ENCODE measurements around the gene RAPGEF1.

The RAPGEF1 gene

GRCh38 chr9:131702911-131703310, 37.0 kb downstream of the RAPGEF1 start:
- no peak overlapping the region for H3K27ac Mint-ChIP-seq
- peaks cover 63 to 100% of the 10 kb centered on the region in 2 donors for H3K4me1 Mint-ChIP-seq
- no peaks in the 10 kb centered on the region for H3K27me3 Mint-ChIP-seq
- H3K36me3 Mint-ChIP-seq: peaks cover 26 to 56% of the 10 kb centered on the region in 2 donors
- ATAC-seq (replicated peaks) (no peak), DNase-seq (no peak)
- H3K4me3 Mint-ChIP-seq: no peak overlapping the region
- no peaks in the 10 kb centered on the region for H3K9me3 Mint-ChIP-seq

GRCh38 chr9:131701789-131702337, 38.0 kb downstream of the RAPGEF1 start:
- ATAC-seq (replicated peaks) (no peak), DNase-seq (no peak)
- Mint-ChIP-seq H3K9me3 (no peaks in the 10 kb centered on the region), H3K27ac (peak overlapping the region; percentile 42), H3K4me1 (peaks cover 68 to 100% of the 10 kb centered on the region in 2 donors), H3K4me3 (peak overlapping the region in 1 of 2 donors; percentile 2), H3K36me3 (peaks cover 24 to 54% of the 10 kb centered on the region in 2 donors), H3K27me3 (no peaks in the 10 kb centered on the region)

GRCh38 chr9:131701436-131701781, 38.5 kb downstream of the RAPGEF1 start:
- ATAC-seq (replicated peaks): no peak
- Mint-ChIP-seq H3K27ac (no peak overlapping the region), H3K4me1 (peaks cover 64 to 100% of the 10 kb centered on the region in 2 donors), H3K36me3 (peaks cover 20 to 50% of the 10 kb centered on the region in 2 donors), H3K4me3 (peak overlapping the region; percentile 7 to 35), H3K9me3 (no peaks in the 10 kb centered on the region), H3K27me3 (no peaks in the 10 kb centered on the region)
- DNase-seq: no peak

- Mint-ChIP-seq H3K4me1 (peaks cover 63 to 100% of the 10 kb centered on the region in 2 donors), H3K4me3 (peak overlapping the region; percentile 7 to 35), H3K36me3 (peaks cover 19 to 46% of the 10 kb centered on the region in 2 donors)
These were observed 39.0 kb downstream of the RAPGEF1 start for GRCh38 chr9:131700765-131701435.

GRCh38 chr9:131700076-131700475, 39.8 kb downstream of the RAPGEF1 start:
- peak overlapping the region; percentile 26 to 56 for H3K4me3 Mint-ChIP-seq

More at GRCh38 chr9:131700765-131701435, 39.0 kb downstream of the RAPGEF1 start:
- Mint-ChIP-seq H3K9me3 (no peaks in the 10 kb centered on the region), H3K27me3 (no peaks in the 10 kb centered on the region), H3K27ac (no peak overlapping the region)
- DNase-seq: no peak
- no peak for ATAC-seq (replicated peaks)

DNA sequence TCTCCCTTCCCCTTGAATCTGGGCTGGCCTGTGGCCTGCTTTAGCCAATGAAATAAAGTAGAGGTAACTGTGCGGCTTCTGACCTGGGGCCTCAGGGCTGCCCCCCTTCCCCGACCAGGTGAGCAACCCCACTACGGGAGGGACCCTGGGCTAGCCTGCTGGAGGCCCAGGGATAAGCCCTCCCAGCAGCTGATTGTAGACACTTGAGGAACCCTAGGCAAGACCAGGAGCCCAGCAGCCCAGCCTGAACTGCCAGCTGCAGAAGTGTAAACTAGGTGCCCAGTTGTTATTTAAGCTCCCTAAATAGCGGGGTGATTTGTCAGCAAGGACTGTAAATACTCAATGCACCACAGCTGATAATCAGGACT, 41.3 kb downstream of the RAPGEF1 start:
- DNase-seq (no peak), ATAC-seq (replicated peaks) (no peak)
- H3K27ac Mint-ChIP-seq: peak overlapping the region; percentile 85
- peak overlapping the region; percentile 3 to 22 for H3K4me3 Mint-ChIP-seq
- H3K36me3 Mint-ChIP-seq: peaks cover 32 to 57% of the 10 kb centered on the region in 2 donors
- H3K27me3 Mint-ChIP-seq: no peaks in the 10 kb centered on the region
- peaks cover 70 to 100% of the 10 kb centered on the region in 2 donors for H3K4me1 Mint-ChIP-seq
- no peaks in the 10 kb centered on the region for H3K9me3 Mint-ChIP-seq

More at GRCh38 chr9:131700076-131700475, 39.8 kb downstream of the RAPGEF1 start:
- DNase-seq (no peak), ATAC-seq (replicated peaks) (no peak)
- Mint-ChIP-seq H3K36me3 (peaks cover 23 to 50% of the 10 kb centered on the region in 2 donors), H3K27ac (peak overlapping the region; percentile 85), H3K9me3 (no peaks in the 10 kb centered on the region), H3K4me1 (peaks cover 66 to 100% of the 10 kb centered on the region in 2 donors), H3K27me3 (no peaks in the 10 kb centered on the region)

- Mint-ChIP-seq H3K36me3 (peaks cover 35 to 58% of the 10 kb centered on the region in 2 donors), H3K4me1 (peaks cover 75 to 100% of the 10 kb centered on the region in 2 donors), H3K27me3 (no peaks in the 10 kb centered on the region), H3K4me3 (peak overlapping the region; percentile 22 to 26), H3K27ac (peak overlapping the region; percentile 85), H3K9me3 (no peaks in the 10 kb centered on the region)
- DNase-seq (no peak), ATAC-seq (replicated peaks) (peak; percentile 68 to 72)
These were observed 41.8 kb downstream of the RAPGEF1 start for GRCh38 chr9:131697908-131698617.

- H3K4me3 Mint-ChIP-seq: no peak overlapping the region
- peaks cover 75 to 100% of the 10 kb centered on the region in 2 donors for H3K4me1 Mint-ChIP-seq
- H3K36me3 Mint-ChIP-seq: peaks cover 33 to 52% of the 10 kb centered on the region in 2 donors
- H3K27me3 Mint-ChIP-seq: no peaks in the 10 kb centered on the region
- DNase-seq: no peak
- no peak for ATAC-seq (replicated peaks)
- no peaks in the 10 kb centered on the region for H3K9me3 Mint-ChIP-seq
- peak overlapping the region; percentile 85 for H3K27ac Mint-ChIP-seq
These were observed 42.8 kb downstream of the RAPGEF1 start for GRCh38 chr9:131697097-131697496.

DNA sequence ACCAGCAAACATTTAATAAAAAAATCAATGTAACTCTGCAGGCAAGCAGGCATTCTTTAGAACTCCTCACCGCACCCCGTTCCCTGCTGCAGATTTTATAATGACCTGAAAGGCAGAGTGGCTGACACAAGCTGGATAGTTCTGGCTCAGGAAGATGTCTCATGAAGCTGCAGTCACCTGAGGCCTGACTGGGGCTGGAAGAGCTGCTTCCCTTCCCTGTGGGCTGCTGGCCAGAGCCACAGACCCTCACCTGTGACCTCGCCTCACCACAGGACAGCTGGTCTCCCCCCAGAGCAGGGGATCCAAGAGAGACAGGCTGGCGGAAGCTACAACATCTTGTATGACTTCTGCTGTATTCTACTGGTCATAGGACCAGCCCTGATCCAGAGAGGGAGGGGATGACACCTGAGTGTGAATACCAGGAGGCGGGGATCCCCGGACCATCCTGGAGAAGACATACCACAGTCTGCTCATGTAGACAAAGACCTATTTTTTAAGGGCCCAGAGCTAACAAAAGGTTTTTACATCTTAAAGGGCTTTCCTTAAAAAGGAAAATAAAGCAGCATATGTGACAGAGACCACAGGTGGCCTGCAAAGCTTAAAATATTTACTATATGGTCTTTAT, 43.9 kb downstream of the RAPGEF1 start:
- Mint-ChIP-seq H3K9me3 (no peaks in the 10 kb centered on the region), H3K27me3 (no peaks in the 10 kb centered on the region), H3K36me3 (peaks cover 32 to 49% of the 10 kb centered on the region in 2 donors), H3K27ac (peak overlapping the region; percentile 54), H3K4me1 (peaks cover 75 to 100% of the 10 kb centered on the region in 2 donors), H3K4me3 (no peak overlapping the region)
- no peak for ATAC-seq (replicated peaks)
- DNase-seq: no peak

- H3K36me3 Mint-ChIP-seq: peaks cover 32 to 47% of the 10 kb centered on the region in 2 donors
- ATAC-seq (replicated peaks) (no peak), DNase-seq (no peak)
- H3K27me3 Mint-ChIP-seq: no peaks in the 10 kb centered on the region
- H3K4me3 Mint-ChIP-seq: no peak overlapping the region
- peaks cover 75 to 100% of the 10 kb centered on the region in 2 donors for H3K4me1 Mint-ChIP-seq
- H3K27ac Mint-ChIP-seq: peak overlapping the region; percentile 42
- no peaks in the 10 kb centered on the region for H3K9me3 Mint-ChIP-seq
These were observed 44.5 kb downstream of the RAPGEF1 start for GRCh38 chr9:131695366-131695765.

DNA sequence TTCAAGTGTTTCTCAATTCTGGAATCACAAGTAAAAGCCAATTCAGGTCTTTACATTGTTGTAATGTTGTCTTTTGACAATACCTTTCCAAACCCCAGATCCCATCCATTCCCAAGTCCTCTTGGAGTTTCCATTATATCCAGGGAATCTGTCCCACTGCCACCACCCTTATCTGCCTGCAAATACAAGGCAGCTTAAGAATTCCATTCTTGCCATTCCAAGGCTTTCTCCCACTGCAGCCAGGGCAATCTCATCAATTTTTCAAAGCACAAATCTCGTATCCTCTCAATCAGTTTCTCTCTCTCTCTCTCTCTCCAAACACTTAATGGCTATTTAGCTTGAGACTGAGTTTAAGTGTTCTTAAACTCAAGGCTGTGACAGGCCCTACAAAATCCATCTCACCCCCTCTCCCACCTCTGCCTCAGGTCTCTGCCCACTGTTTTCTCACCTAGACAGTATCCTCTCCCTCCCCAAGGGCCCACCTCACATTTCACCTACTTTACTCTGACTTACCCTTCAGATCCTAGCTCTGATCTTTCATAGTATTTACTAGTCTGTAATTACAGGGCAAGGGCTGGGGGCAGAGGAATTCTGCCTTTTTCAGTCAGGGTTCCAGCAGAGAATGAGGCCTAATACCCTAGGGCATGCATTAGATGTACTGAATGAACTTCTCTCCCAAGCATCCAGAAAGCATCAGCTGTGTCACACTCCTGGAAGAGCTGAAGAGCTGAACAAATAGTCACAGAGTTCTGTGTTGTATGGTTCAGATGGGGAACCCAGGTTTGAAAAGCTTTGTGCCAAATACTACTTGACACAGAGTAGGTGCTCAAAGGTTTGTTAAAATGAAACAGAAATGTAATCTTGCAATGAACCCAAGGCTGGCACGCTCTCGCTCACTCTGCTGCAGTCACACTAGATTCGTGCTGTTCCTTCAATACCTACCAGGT, 46.0 kb downstream of the RAPGEF1 start:
- Mint-ChIP-seq H3K4me3 (peak overlapping the region in 1 of 2 donors; percentile 20), H3K27ac (peak overlapping the region; percentile 32), H3K36me3 (peaks cover 29 to 41% of the 10 kb centered on the region in 2 donors), H3K4me1 (peaks cover 67 to 97% of the 10 kb centered on the region in 2 donors), H3K27me3 (no peaks in the 10 kb centered on the region), H3K9me3 (no peaks in the 10 kb centered on the region)
- no peak for ATAC-seq (replicated peaks)
- no peak for DNase-seq

DNA sequence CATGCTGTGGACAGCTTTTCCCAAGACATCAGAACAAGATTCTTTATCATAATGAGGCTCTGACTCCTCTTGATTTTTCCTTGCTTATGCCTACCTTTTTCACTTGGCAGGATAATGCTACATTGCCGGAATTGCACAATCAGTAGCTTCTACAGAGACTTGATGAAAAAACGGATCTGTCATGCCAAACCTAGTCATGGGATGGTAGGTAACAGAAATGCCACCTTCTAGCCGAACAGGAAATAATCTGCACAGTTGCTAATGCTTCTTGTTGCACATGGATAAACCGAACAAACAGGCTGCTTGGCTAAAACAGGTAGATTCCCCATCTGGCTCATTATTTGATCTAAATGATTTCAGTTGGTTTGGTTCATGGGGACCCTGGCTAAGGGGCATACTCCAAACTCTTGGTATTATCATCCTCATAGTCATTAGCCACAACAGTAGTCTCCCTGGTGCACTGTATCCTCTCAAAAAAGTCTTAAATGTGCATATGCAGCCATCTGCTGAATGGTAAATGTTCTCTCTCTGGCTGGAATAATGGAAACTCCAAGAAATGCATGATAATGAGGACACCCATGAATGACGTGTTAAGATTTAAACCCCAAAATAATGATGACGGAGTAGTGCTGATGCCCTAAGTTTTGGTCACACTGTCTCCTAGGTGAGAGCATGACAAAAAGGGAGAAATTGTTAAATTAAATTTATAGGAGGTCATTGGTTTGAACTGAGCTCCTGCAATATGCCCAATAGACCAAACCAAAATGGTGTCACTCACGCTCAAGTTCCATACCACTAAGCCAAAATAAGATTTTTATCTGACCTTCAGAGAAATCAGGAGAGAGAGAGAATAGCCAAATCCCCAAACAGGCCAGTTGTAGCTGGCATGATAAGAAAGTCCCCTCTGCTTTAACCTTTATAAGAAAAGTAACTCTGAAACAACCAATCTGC, 47.0 kb downstream of the RAPGEF1 start:
- H3K36me3 Mint-ChIP-seq: peaks cover 30 to 48% of the 10 kb centered on the region in 2 donors
- H3K4me1 Mint-ChIP-seq: peaks cover 60 to 97% of the 10 kb centered on the region in 2 donors
- ATAC-seq (replicated peaks) (no peak), DNase-seq (no peak)
- no peak overlapping the region for H3K4me3 Mint-ChIP-seq
- no peaks in the 10 kb centered on the region for H3K9me3 Mint-ChIP-seq
- peak overlapping the region; percentile 15 for H3K27ac Mint-ChIP-seq
- H3K27me3 Mint-ChIP-seq: no peaks in the 10 kb centered on the region

All from stimulated activated naive B cell treated with anti-CD40 and anti-IgM and Interleukin-4, amounts not matched to agents 10 μg/mL and 1 μg/mL and 100 μg/mL, for 72 hours (primary cell).